ENCODE data around the gene NLN. TPM values are rescaled to one million over a fixed set of nuclear protein-coding genes. Genes with fewer than 3 reads are reported as not detected.

NLN gene
- total RNA-seq, 8 experiments from 2014 or later, result 9.2 to 24.6 (median 21.3) TPM

DNA sequence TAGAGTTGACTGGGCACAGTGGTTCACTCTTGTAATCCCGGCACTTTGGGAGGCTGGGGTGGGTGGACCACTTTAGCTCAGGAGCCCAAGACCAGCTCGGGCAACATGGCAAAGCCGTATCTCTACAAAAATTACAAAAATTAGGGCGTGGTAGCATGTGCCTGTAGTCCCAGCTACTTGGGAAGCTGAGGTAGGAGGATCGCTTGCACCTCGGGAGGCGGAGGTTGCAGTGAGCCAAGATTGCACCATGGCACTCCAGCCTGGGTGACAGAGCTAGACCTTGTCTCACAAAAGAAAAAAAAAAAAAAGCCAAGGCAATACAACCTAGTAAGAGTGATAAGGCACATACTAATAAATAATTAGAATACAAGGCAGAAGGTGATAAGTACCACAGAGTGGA is 15.8 kb downstream of the NLN start:
- no peak overlapping the region for H3K4me3 ChIP-seq
- WGBS, 10 experiments, result 35 to 86% (median 80%) methylated on average over 1 to 6 of the region's 7 CpGs; no CpG with 5 or more reads in 4 of the 10 experiments
- ATAC-seq (replicated peaks in 6 of 8), result no peak
- in situ Hi-C loops (cut with MboI; ENCODE audit: low pct_unique_long_range_greater_than_20kb in 2 of 9, low sequenced_read_pairs in 9 of 9, unreplicated experiment in 9 of 9), result loop anchor here in 2 of 9 experiments (25.0 kb wide), 1 partner anchor 174 kb away; no protein-coding TSS in a partner anchor
- no peaks in the 10 kb centered on the region for H3K4me1 ChIP-seq (replicated peaks in 1 of 2)
- no peak overlapping the region for H3K27ac ChIP-seq

DNA sequence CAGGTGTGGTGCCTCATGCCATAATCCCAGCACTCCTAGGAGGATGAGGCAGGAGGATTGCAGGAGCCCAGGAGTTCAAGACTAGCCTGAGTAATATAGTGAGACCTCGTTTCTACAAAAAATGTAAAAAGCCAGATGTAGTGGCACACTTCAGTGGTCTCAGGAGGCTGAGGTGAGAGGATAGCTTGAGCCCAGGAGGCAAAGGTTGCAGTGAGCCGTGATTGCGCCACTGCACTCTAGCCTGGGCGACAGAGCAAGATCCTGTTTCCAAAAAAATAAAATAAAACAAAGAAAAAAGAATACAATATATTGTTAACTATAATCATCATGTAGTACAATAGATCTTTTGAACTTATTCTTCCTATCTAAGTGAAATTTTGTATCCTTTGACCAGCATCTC is 16.3 kb downstream of the NLN start:
- in situ Hi-C loops (cut with MboI; ENCODE audit: low pct_unique_long_range_greater_than_20kb in 2 of 9, low sequenced_read_pairs in 9 of 9, unreplicated experiment in 9 of 9), result loop anchor here in 2 of 9 experiments (25.0 kb wide), 1 partner anchor 174 kb away; no protein-coding TSS in a partner anchor
- no peak overlapping the region for H3K27ac ChIP-seq
- no peak for ATAC-seq (replicated peaks in 6 of 8)
- no peaks in the 10 kb centered on the region for H3K4me1 ChIP-seq (replicated peaks in 1 of 2)
- H3K4me3 ChIP-seq, result no peak overlapping the region
- WGBS, 10 experiments, result 20 to 100% (median 88%) methylated on average over 1 to 4 of the region's 4 CpGs; no CpG with 5 or more reads in 1 of the 10 experiments

DNA sequence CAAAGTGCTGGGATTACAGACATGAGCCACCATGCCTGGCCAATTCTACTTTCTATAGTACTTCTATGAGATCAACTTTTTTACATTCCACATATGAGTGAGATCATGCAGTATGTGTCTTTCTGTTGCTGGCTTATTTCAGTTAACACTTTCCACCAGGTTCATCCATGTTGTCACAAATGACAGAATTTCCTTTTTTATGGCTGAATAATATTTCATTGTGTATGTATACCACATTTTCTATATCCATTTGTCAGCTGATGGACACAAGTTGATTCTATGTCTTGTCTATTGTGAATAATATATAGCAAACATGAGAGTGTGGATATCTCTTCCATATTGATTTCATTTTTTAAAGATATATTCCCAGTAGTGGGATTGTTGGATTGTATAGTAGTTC is 17.2 kb downstream of the NLN start:
- Histone ChIP-seq H3K27ac (no peak overlapping the region), H3K4me1 (replicated peaks in 1 of 2) (no peaks in the 10 kb centered on the region), H3K4me3 (no peak overlapping the region)
- ATAC-seq (replicated peaks in 6 of 8), result no peak
- in situ Hi-C loops (cut with MboI; ENCODE audit: low pct_unique_long_range_greater_than_20kb in 2 of 9, low sequenced_read_pairs in 9 of 9, unreplicated experiment in 9 of 9), result loop anchor here in 2 of 9 experiments (25.0 kb wide), 1 partner anchor 173 kb away; no protein-coding TSS in a partner anchor

DNA sequence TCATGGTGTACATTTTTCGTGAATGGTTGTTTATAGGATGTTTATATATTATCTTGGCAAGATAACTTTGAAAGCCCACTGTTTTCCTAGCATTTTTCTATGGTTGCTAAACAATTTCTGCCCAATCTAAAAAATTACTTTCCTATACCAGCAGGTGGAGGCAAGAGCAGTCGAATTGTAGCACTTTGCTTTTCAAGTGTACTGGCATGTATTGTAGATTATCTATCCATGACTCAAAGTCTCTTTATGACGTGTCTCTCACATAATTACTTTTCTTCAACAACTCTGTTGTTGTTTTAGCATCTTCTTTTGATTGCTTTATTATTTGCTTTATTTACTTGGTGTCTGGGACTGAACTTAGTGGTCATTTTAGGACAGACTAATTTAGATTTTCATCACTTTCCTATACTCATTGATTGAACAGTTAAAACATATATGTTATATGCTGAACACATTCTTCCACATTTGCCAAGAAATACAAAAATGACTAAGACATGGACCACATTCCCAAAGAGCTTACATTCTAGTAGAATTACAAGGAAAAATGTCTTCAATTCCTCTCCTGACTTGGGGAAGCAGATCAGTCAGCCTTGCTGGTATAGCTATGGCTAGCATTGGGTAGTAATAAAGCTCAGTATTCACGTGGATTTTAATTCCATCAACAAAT is 20.7 kb downstream of the NLN start:
- in situ Hi-C loops (cut with MboI; ENCODE audit: low pct_unique_long_range_greater_than_20kb in 2 of 9, low sequenced_read_pairs in 9 of 9, unreplicated experiment in 9 of 9), result loop anchor here in 2 of 9 experiments (25.0 kb wide), 1 partner anchor 170 kb away; no protein-coding TSS in a partner anchor
- ATAC-seq (replicated peaks in 6 of 8), result peak in 5 of 8 experiments; percentile 33 to 87 (median 75)
- WGBS, 10 experiments, result 0 to 90% (median 41%) methylated on average over 1 to 4 of the region's 4 CpGs
- no peak overlapping the region for H3K4me3 ChIP-seq
- peaks cover 0 to 3% of the 10 kb centered on the region in 2 donors for H3K4me1 ChIP-seq (replicated peaks in 1 of 2)
- H3K27ac ChIP-seq, result no peak overlapping the region

DNA sequence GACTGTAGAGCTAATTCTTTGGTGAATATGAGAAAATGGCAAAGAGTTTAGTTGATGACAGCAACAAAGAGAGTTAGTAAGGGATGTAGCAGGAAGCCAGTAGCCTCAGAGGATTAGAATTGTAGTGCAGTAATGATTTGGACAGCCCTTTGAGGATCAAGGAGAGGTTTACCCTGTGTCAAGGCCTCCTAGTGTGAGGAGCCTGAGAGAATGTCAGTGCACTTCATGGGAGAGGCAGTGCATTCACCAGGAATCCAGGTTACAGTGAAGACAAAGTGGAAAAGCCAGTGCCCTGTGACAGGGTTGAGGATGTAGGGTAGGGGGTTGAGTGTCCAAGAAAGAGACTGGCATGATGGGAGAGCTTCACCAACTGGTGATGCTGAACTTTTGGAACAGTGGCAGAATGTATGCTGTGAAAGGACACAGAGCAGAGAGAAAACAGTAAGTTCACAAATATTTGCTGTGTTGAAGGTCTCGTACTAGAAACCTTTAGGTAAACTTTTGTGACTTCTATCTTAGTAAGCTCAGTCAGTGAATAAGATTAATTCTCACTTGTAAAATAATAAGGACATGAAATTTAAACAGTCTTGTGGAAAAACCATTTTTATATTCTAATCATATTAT is 27.3 kb downstream of the NLN start:
- Histone ChIP-seq H3K27ac (no peak overlapping the region), H3K4me3 (no peak overlapping the region), H3K4me1 (replicated peaks in 1 of 2) (peaks cover 0 to 3% of the 10 kb centered on the region in 2 donors)
- ATAC-seq (replicated peaks in 6 of 8), result no peak
- WGBS, 10 experiments, result 86 to 100% (median 100%) methylated on average over 1 of the region's 1 CpG; no CpG with 5 or more reads in 3 of the 10 experiments
- in situ Hi-C loops (cut with MboI; ENCODE audit: low pct_unique_long_range_greater_than_20kb in 2 of 9, low sequenced_read_pairs in 9 of 9, unreplicated experiment in 9 of 9), result loop anchor here in 2 of 9 experiments (25.0 kb wide), 1 partner anchor 163 kb away; no protein-coding TSS in a partner anchor

DNA sequence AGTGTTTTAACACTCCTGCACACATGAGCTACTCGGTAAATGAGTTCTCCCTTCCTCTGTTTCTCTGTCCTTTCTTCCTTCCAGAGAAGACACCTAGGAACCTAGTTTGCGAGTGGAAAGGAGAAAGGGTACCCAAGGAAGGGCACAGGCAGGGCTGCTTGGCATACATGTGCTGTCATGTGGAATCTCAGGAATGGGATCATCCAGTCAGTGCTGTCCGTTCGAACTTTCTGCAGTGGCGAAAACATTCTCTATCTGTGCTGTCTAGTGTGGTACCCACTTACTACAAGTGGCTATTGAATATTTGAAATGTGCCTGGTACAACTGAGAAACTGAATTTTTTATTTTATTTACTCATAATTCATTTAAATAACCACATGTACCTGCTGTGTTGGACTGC is 28.0 kb downstream of the NLN start:
- no peak overlapping the region for H3K4me3 ChIP-seq
- H3K27ac ChIP-seq, result no peak overlapping the region
- ATAC-seq (replicated peaks in 6 of 8), result peak in 1 of 8 experiments; percentile 30
- in situ Hi-C loops (cut with MboI; ENCODE audit: low pct_unique_long_range_greater_than_20kb in 2 of 9, low sequenced_read_pairs in 9 of 9, unreplicated experiment in 9 of 9), result loop anchor here in 2 of 9 experiments (25.0 kb wide), 1 partner anchor 162 kb away; no protein-coding TSS in a partner anchor
- peaks cover 0 to 1% of the 10 kb centered on the region in 2 donors for H3K4me1 ChIP-seq (replicated peaks in 1 of 2)
- WGBS, 10 experiments, result 87 to 100% (median 96%) methylated on average over 2 to 5 of the region's 5 CpGs; no CpG with 5 or more reads in 2 of the 10 experiments

DNA sequence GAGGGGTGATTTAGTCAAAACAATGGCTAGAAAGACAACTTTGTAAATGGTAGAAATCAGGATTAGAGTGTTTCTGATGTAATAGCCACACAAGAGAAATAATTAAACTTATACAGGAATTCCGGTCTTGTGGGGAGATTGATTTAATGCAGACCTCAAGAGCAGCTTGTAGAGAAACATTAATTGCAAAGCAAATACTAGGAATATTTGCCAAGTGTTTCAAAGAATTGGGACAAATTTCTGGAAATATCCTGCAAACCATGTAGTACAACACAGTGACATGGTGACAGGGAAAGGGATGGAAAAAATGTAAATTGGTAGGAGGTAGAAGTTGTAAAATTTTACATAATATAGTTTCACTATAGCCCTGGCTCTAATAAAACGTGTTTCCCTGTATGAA is 28.9 kb downstream of the NLN start:
- Histone ChIP-seq H3K27ac (no peak overlapping the region), H3K4me3 (no peak overlapping the region), H3K4me1 (replicated peaks in 1 of 2) (no peaks in the 10 kb centered on the region)
- ATAC-seq (replicated peaks in 6 of 8), result no peak
- in situ Hi-C loops (cut with MboI; ENCODE audit: low pct_unique_long_range_greater_than_20kb in 2 of 9, low sequenced_read_pairs in 9 of 9, unreplicated experiment in 9 of 9), result no loop called here
- 30 to 100% (median 89%) methylated on average over 1 to 2 of the region's 2 CpGs for WGBS, 10 experiments

DNA sequence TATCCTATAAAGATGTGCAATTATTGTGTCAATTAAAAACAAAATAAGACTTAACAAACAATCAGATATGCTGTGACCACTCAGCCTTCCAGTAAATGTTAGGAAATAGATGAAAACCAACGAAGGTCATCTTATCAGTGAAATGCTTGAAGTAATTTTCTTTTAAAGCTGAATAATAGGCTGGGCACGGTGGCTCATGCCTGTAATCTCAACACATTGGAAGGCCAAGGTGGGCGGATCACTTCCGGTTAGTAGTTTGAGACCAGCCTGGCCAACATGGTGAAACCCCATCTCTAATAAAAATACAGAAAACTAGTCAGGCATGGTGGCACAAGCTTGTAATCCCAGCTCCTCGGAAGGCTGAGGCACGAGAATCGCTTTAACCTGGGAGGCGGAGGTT is 31.2 kb downstream of the NLN start:
- Histone ChIP-seq H3K4me1 (replicated peaks in 1 of 2) (no peaks in the 10 kb centered on the region), H3K4me3 (no peak overlapping the region), H3K27ac (no peak overlapping the region)
- no peak for ATAC-seq (replicated peaks in 6 of 8)
- WGBS, 10 experiments, result 69 to 100% (median 86%) methylated on average over 1 to 8 of the region's 8 CpGs; no CpG with 5 or more reads in 1 of the 10 experiments
- in situ Hi-C loops (cut with MboI; ENCODE audit: low pct_unique_long_range_greater_than_20kb in 2 of 9, low sequenced_read_pairs in 9 of 9, unreplicated experiment in 9 of 9), result no loop called here

DNA sequence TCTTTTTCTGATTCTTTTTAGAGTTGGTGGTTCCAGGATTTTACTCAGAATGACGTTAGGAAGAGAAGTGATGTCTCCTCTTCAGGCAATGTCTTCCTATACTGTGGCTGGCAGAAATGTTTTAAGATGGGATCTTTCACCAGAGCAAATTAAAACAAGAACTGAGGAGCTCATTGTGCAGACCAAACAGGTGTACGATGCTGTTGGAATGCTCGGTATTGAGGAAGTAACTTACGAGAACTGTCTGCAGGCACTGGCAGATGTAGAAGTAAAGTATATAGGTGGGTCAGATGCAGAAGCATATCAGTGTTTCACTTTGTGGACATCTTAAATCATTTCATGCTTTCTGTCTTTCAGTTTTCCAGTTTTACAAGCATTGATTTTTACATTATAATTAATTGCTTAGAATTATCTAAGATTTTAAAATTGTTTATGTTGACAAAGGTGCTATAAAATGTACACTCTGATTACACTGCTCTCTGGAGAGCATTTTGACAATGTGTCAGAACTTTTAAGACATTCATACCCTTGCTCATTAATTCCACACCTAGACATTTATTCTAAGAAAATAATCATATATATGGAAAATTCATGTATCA is 36.6 kb downstream of the NLN start:
- WGBS, 10 experiments, result 80 to 100% (median 100%) methylated on average over 1 to 4 of the region's 4 CpGs; no CpG with 5 or more reads in 1 of the 10 experiments
- Histone ChIP-seq H3K27ac (no peak overlapping the region), H3K4me3 (no peak overlapping the region), H3K4me1 (replicated peaks in 1 of 2) (no peaks in the 10 kb centered on the region)
- ATAC-seq (replicated peaks in 6 of 8), result no peak
- in situ Hi-C loops (cut with MboI; ENCODE audit: low pct_unique_long_range_greater_than_20kb in 2 of 9, low sequenced_read_pairs in 9 of 9, unreplicated experiment in 9 of 9), result no loop called here

DNA sequence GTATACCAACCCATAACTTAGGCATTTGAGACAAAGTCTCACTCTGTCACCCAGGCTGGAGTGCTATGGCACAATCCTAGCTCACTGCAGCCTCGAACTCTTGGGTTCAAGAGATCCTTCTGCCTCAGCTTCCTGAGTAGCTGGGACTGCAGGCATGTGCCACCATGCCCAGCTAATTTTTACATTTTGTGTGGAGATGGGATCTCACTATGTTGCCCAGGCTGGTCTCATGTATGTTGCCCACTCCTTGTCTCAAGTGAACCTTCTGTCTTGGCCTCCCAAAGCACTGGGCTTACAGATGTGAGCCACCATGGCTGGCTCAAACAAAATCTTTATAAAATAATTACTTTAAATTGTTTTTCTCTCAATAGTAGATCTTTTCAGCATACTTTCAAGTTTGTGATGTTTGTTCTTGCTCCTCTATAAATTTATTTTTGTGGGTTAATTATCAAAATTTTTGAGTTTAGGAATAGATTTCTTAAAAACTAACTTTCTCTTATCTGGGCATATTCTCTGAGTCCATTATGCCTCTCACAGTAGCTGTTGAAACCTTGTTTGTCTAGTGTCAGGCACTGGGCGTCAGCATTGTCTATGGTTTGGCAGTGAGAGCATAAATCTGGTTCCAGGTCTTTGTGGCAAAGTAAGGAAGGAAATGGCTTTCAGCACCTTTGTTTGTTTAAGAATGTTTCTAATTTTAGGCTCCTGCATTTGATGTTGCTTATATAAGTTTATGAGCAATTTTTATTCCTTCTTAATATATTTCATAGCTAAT is 38.7 kb downstream of the NLN start:
- peak in 3 of 8 experiments; percentile 25 to 80 (median 33) for ATAC-seq (replicated peaks in 6 of 8)
- in situ Hi-C loops (cut with MboI; ENCODE audit: low pct_unique_long_range_greater_than_20kb in 2 of 9, low sequenced_read_pairs in 9 of 9, unreplicated experiment in 9 of 9), result no loop called here
- no peak overlapping the region for H3K27ac ChIP-seq
- 46 to 100% (median 61%) methylated on average over 1 to 2 of the region's 2 CpGs; no CpG with 5 or more reads in 2 of the 10 experiments for WGBS, 10 experiments
- no peak overlapping the region for H3K4me3 ChIP-seq
- H3K4me1 ChIP-seq (replicated peaks in 1 of 2), result no peaks in the 10 kb centered on the region

DNA sequence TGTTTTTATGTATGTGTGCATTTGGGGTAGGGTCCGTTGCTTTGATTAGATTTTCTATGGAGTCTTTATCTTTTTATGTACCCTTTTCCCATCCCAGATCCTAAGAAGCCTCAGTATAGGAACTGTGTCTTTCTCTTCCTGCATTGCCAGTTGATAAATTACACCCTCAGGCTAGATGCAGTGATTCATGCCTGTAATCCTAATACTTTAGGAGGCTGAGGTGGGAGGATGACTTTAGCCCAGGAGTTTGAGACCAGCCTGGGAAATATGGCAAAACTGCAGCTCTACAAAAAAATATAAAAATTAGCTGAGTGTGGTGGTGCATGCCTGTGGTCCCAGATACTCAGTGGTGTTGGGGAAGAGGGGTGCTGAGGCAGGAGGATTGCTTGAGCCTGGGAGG is 40.2 kb downstream of the NLN start:
- in situ Hi-C loops (cut with MboI; ENCODE audit: low pct_unique_long_range_greater_than_20kb in 2 of 9, low sequenced_read_pairs in 9 of 9, unreplicated experiment in 9 of 9), result no loop called here
- Histone ChIP-seq H3K4me3 (no peak overlapping the region), H3K27ac (no peak overlapping the region), H3K4me1 (replicated peaks in 1 of 2) (no peaks in the 10 kb centered on the region)
- ATAC-seq (replicated peaks in 6 of 8), result no peak
- WGBS, 10 experiments, result 80 to 100% (median 100%) methylated on average over 1 of the region's 1 CpG; no CpG with 5 or more reads in 3 of the 10 experiments

DNA sequence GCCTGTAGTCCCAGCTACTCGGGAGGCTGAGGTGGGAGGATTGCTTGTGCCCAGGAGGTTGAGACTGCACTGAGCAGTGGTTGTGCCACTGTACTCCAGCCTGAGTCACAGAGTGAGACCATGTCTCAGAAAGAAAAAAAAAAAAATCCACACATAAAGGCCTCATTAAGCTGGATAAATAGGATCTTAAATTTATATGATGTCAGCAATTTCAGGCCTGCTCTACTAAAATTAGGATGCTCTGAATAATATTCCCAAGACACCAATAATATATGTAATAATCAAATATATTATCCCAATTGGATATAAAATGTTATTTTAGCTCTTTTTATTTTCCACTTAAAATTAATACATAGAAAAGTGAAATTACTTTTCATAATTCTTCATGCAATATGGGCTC is 43.6 kb downstream of the NLN start:
- no peak overlapping the region for H3K4me3 ChIP-seq
- H3K4me1 ChIP-seq (replicated peaks in 1 of 2), result no peaks in the 10 kb centered on the region
- in situ Hi-C loops (cut with MboI; ENCODE audit: low pct_unique_long_range_greater_than_20kb in 2 of 9, low sequenced_read_pairs in 9 of 9, unreplicated experiment in 9 of 9), result no loop called here
- ATAC-seq (replicated peaks in 6 of 8), result no peak
- WGBS, 10 experiments, result 75 to 100% (median 92%) methylated on average over 1 of the region's 1 CpG; no CpG with 5 or more reads in 4 of the 10 experiments
- H3K27ac ChIP-seq, result no peak overlapping the region
